Measurements from ENCODE around the gene CELA3B. TPM values are rescaled to one million over a fixed set of nuclear protein-coding genes. Genes with fewer than 3 reads are reported as not detected.
"Not testable (repeated sequence)": the region's sequence is repeated elsewhere in the genome, so short reads cannot be mapped to it uniquely, and the experiment has no call there.

CELA3B gene
- total RNA-seq, 2 donors from 2014 or later: 12,815 to 27,120 TPM

- H3K36me3 ChIP-seq (replicated peaks in 1 of 2; ENCODE audit: insufficient read depth in 1 of 2, low read depth in 2 of 2); H3K27me3 ChIP-seq; intact Hi-C loops (cut with DNase I); ATAC-seq; H3K9me3 ChIP-seq: not testable (repeated sequence)
- Histone ChIP-seq H3K4me3 (peak overlapping the region; percentile 25 to 36), H3K4me1 (peaks cover 43% of the 10 kb centered on the region), H3K27ac (peak overlapping the region; percentile 87 to 97 (median 92))
- peak in 3 of 4 donors; percentile 40 to 48 (median 47) for DNase-seq
- 30 to 40% methylated on average over 10 to 11 of the region's 11 CpGs for WGBS, 2 donors
- TF ChIP-seq POLR2A (IDR thresholded peaks at IDR 0.05): peak; percentile 36 to 73 (median 50)
Measured at GRCh38 chr1:21978209-21978608, 1.4 kb downstream of the CELA3B start.

GRCh38 chr1:21980515-21981220 is 3.8 kb downstream of the CELA3B start:
- DNase-seq: peak in 3 of 4 donors; percentile 55 to 68 (median 60)
- ATAC-seq; H3K9me3 ChIP-seq; H3K27me3 ChIP-seq; intact Hi-C loops (cut with DNase I); H3K36me3 ChIP-seq (replicated peaks in 1 of 2; ENCODE audit: insufficient read depth in 1 of 2, low read depth in 2 of 2): not testable (repeated sequence)
- Histone ChIP-seq H3K4me1 (peaks cover 28% of the 10 kb centered on the region), H3K27ac (peak overlapping the region; percentile 22 to 62 (median 56)), H3K4me3 (peak overlapping the region in 1 of 2 donors; percentile 21)
- 20 to 27% methylated on average over 1 to 10 of the region's 21 CpGs for WGBS, 2 donors
- peak; percentile 25 to 53 (median 43) for TF ChIP-seq POLR2A (IDR thresholded peaks at IDR 0.05)

- H3K27me3 ChIP-seq; H3K9me3 ChIP-seq; intact Hi-C loops (cut with DNase I); ATAC-seq; H3K36me3 ChIP-seq (replicated peaks in 1 of 2; ENCODE audit: insufficient read depth in 1 of 2, low read depth in 2 of 2); H3K4me3 ChIP-seq: not testable (repeated sequence)
- Histone ChIP-seq H3K4me1 (peaks cover 22% of the 10 kb centered on the region), H3K27ac (peak overlapping the region in 2 of 4 donors; percentile 61 to 62)
- WGBS, 2 donors: 38% methylated on average over 2 of the region's 4 CpGs; no CpG with 5 or more reads in 1 of the 2 donors
- peak; percentile 65 to 82 (median 76) for DNase-seq
Measured at GRCh38 chr1:21981253-21981652, 4.4 kb downstream of the CELA3B start.

- peak in 3 of 4 donors; percentile 44 to 54 (median 52) for DNase-seq
- ATAC-seq; H3K27me3 ChIP-seq; H3K9me3 ChIP-seq; H3K36me3 ChIP-seq (replicated peaks in 1 of 2; ENCODE audit: insufficient read depth in 1 of 2, low read depth in 2 of 2); intact Hi-C loops (cut with DNase I); H3K4me3 ChIP-seq: not testable (repeated sequence)
- H3K27ac ChIP-seq: peak overlapping the region in 3 of 4 donors; percentile 53 to 62 (median 61)
- TF ChIP-seq POLR2A (IDR thresholded peaks at IDR 0.05) (peak in 2 of 3 donors; percentile 28 to 59), CTCF (IDR thresholded peaks at IDR 0.05) (peak in 3 of 7 experiments; percentile 15 to 25 (median 21))
- 40 to 46% methylated on average over 6 of the region's 6 CpGs for WGBS, 2 donors
- peaks cover 21% of the 10 kb centered on the region for H3K4me1 ChIP-seq
Measured at GRCh38 chr1:21982122-21982521, 5.3 kb downstream of the CELA3B start.

- H3K27ac ChIP-seq: peak overlapping the region in 1 of 4 donors; percentile 34
- ATAC-seq; H3K36me3 ChIP-seq (replicated peaks in 1 of 2; ENCODE audit: insufficient read depth in 1 of 2, low read depth in 2 of 2); intact Hi-C loops (cut with DNase I); H3K27me3 ChIP-seq; H3K4me3 ChIP-seq; H3K9me3 ChIP-seq: not testable (repeated sequence)
- peaks cover 21% of the 10 kb centered on the region for H3K4me1 ChIP-seq
- 36 to 72% methylated on average over 2 to 5 of the region's 15 CpGs for WGBS, 2 donors
- DNase-seq: peak in 3 of 4 donors; percentile 35 to 55 (median 42)
Measured at GRCh38 chr1:21983539-21983938, 6.7 kb downstream of the CELA3B start.

- DNase-seq; H3K36me3 ChIP-seq (replicated peaks in 1 of 2; ENCODE audit: insufficient read depth in 1 of 2, low read depth in 2 of 2); H3K27ac ChIP-seq; intact Hi-C loops (cut with DNase I); H3K27me3 ChIP-seq; H3K9me3 ChIP-seq; H3K4me3 ChIP-seq; ATAC-seq: not testable (repeated sequence)
- 20% methylated on average over 2 of the region's 5 CpGs; no CpG with 5 or more reads in 1 of the 2 donors for WGBS, 2 donors
- H3K4me1 ChIP-seq: peaks cover 21% of the 10 kb centered on the region
- TF ChIP-seq POLR2A (IDR thresholded peaks at IDR 0.05): peak in 1 of 3 donors; percentile 47
Measured at GRCh38 chr1:21985893-21986292, 9.1 kb downstream of the CELA3B start.

- H3K4me1 ChIP-seq: peaks cover 21% of the 10 kb centered on the region
- H3K27me3 ChIP-seq; ATAC-seq; H3K9me3 ChIP-seq; H3K36me3 ChIP-seq (replicated peaks in 1 of 2; ENCODE audit: insufficient read depth in 1 of 2, low read depth in 2 of 2); H3K4me3 ChIP-seq; H3K27ac ChIP-seq; intact Hi-C loops (cut with DNase I): not testable (repeated sequence)
- 61 to 67% methylated on average over 4 to 9 of the region's 12 CpGs for WGBS, 2 donors
- TF ChIP-seq POLR2A (IDR thresholded peaks at IDR 0.05): peak; percentile 18 to 46 (median 25)
- DNase-seq: peak in 3 of 4 donors; percentile 42 to 56 (median 51)
Measured at GRCh38 chr1:21986386-21986785, 9.6 kb downstream of the CELA3B start.

Data from body of pancreas (tissue), 4 donors.